OCI-LY3 (cell line): ENCODE data around the gene ASPSCR1.

Experiments
- EZH2phosphoT487 ChIP-seq: fragments of 200-600 bp; shearing (Covaris generic); IDR thresholded peaks from 2 replicates; pipeline ENCODE4 v1.6.1; 2018; ENCODE audit warnings: antibody characterized with exemption, mixed run types, low read depth
- TF ChIP-seq, protein P1 (sequence below): fragments of 200-600, 300-600 bp; sonication (generic); IDR thresholded peaks from 2 replicates; pipeline ENCODE4 v1.5.1; 2014; ENCODE audit warnings: antibody characterized with exemption, low read length, low read depth

DNA sequence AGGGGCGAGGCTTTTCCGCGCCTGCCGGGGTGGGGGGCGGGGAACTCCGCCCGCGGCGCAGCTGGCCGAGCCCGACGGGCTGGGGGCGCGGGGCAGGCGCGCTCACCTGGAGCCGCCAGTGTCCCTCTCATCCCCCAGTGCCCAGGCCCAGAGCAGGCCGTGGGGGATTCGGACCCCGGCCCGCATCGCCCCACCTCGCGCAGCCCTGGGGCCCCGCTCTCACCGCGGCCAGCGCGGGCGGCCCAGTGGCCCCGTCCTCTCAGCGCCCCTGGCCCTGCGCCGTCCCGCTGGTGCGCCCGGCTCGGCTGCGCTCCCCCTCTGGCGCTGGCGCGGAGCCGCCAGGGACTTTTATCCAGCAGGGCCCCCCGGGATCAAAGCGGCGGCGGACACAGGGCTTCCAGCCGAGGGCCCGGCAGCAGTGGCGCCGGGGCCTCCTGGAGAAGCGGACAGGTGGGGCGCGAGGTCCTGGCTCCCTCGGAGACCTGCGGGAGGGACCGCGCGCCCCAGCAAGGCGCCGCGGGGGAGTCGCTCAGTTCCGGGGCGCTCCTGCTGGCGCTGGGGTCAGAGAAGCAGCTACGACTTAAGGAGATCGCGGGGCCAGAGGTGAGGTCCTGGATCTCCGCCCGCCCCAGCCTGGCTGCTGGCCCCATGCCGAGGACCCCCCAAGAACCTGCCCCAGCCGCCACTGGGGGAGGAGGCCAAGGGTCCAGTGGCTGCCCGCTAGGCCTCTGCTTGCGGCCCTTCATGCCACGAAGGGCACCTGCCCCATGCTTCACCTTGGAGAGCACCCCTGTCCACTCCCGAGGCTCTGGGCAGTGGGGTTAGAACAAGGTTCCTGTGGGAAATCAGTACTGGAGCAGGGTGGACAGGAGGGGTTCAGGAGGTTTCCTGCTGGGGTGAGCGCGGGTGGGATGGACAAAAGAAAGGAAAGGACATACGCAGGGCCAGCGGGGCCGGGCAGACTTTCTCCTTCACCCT lies 15.6 kb upstream of the ASPSCR1 start:
- TF ChIP-seq, protein P1, sequence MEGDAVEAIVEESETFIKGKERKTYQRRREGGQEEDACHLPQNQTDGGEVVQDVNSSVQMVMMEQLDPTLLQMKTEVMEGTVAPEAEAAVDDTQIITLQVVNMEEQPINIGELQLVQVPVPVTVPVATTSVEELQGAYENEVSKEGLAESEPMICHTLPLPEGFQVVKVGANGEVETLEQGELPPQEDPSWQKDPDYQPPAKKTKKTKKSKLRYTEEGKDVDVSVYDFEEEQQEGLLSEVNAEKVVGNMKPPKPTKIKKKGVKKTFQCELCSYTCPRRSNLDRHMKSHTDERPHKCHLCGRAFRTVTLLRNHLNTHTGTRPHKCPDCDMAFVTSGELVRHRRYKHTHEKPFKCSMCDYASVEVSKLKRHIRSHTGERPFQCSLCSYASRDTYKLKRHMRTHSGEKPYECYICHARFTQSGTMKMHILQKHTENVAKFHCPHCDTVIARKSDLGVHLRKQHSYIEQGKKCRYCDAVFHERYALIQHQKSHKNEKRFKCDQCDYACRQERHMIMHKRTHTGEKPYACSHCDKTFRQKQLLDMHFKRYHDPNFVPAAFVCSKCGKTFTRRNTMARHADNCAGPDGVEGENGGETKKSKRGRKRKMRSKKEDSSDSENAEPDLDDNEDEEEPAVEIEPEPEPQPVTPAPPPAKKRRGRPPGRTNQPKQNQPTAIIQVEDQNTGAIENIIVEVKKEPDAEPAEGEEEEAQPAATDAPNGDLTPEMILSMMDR, result no peak
- TF ChIP-seq EZH2phosphoT487, result no peak
